ENCODE results near the gene ACOT11.

Gene ACOT11

DNA sequence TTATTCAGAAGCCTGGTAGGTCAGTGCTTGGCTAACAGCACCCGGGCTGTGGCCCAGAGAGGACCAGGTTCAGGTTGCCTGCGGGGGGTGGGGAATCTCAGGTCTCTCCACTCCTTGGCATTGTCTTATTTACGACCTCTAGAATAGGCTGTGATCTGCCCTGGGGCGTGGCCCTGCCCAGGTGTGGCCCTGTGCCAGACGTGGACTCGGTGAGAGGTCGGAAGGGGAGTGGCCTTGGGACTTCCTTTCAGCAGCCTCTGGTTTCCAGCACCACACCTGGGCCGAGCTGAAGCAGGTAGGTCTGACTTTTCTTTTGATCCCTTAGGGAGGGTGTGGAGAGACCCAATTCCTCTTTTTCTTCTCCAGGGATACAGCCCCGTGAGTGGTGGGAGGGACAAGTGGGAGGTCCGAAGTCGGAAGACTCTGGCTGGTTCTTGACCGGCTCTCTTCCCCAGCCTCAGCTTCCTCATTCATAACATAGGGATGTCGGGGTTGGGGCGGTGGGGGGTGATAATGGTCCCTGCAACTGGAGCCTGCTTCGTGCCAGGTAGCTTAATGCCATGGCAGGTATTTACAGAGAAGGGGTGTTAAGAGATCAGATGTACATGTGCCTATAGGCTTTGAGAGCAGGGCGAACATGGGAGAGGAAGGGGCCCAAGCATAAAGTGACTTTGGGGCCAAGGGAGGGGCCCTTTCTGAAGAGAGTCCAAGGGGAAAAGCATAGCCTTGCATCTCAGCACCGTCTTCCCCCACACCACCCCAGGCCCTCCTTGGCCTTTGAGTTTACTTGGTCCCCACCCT, 16.5 kb downstream of the ACOT11 start:
- H3K4me3 ChIP-seq = no peak overlapping the region

GRCh38 chr1:54565113-54565501, 17.1 kb downstream of the ACOT11 start:
- in situ Hi-C loops (cut with MboI; ENCODE audit: low sequenced_read_pairs) = no loop called here
- Histone ChIP-seq H3K27me3 (ENCODE audit: low read depth) (no peaks in the 10 kb centered on the region), H3K4me3 (no peak overlapping the region), H3K4me1 (no peaks in the 10 kb centered on the region), H3K36me3 (replicated peaks) (no peaks in the 10 kb centered on the region), H3K9me3 (no peaks in the 10 kb centered on the region)
- no peak for DNase-seq (ENCODE audit: low spot score in 2 of 2)

More for the DNA sequence above, 16.5 kb downstream of the ACOT11 start:
- no peaks in the 10 kb centered on the region for H3K4me1 ChIP-seq
- DNase-seq (ENCODE audit: low spot score in 2 of 2) = no peak
- H3K36me3 ChIP-seq (replicated peaks) = no peaks in the 10 kb centered on the region
- no peaks in the 10 kb centered on the region for H3K9me3 ChIP-seq
- in situ Hi-C loops (cut with MboI; ENCODE audit: low sequenced_read_pairs) = no loop called here
- no peaks in the 10 kb centered on the region for H3K27me3 ChIP-seq (ENCODE audit: low read depth)

DNA sequence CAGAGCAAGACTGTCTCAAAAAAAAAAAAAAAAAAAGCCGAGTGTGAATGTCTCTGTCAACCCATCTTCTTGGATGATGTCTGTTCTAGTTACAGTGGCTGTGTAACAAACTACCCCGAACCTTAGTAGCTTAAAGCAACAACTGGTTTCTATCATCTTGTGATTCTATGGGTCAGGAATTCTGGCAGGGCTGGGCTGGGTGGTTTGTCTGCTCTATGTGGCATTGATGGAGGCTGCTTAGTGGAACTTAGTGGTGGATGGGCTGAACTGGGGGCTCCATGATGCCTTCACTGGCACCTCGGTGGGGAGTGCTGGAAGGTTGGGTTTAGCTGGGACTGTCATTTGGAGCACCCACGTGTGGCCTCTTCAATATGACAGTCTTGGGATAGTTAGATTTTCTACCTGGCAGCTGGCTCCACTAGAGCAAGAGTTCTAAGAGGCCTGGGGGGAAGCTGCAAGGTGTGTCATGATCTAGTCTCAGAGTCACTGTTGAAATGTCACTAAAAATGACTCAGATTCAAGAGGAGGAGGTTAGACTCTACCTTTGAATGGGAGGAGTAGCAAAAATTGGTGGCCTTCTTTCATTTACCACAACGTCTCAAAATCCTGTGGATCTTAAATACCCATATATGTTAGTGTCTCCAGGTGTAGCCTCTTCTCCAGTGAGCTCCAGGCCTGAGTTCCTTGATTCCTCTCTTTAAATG, 18.6 kb downstream of the ACOT11 start:
- in situ Hi-C loops (cut with MboI; ENCODE audit: low sequenced_read_pairs) = no loop called here
- H3K4me1 ChIP-seq = no peaks in the 10 kb centered on the region
- no peaks in the 10 kb centered on the region for H3K36me3 ChIP-seq (replicated peaks)
- H3K27me3 ChIP-seq (ENCODE audit: low read depth) = no peaks in the 10 kb centered on the region
- H3K4me3 ChIP-seq = no peak overlapping the region
- no peak for DNase-seq (ENCODE audit: low spot score in 2 of 2)
- H3K9me3 ChIP-seq = no peaks in the 10 kb centered on the region

DNA sequence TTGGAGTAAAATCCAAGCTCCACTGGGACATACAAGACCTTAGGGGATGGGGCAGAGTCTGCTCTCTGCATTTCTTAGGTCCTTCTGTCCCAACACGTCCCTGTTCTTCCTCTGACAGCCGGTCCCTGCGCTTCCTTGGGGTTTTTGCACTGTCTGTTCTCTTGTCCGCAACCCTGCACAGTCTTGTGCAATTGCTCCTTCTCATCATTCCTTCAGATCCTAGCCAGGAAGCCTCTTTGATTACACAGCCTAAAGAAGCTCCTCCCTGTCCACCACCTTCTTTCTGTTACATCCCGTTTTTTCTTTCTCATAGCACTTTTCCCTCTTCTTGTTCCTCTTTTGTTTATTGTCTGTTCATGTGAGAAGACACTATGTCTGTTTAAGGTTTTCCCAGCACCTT, 19.9 kb downstream of the ACOT11 start:
- Histone ChIP-seq H3K9me3 (no peaks in the 10 kb centered on the region), H3K4me3 (no peak overlapping the region), H3K27me3 (ENCODE audit: low read depth) (no peaks in the 10 kb centered on the region), H3K4me1 (no peaks in the 10 kb centered on the region), H3K36me3 (replicated peaks) (no peaks in the 10 kb centered on the region)
- in situ Hi-C loops (cut with MboI; ENCODE audit: low sequenced_read_pairs) = no loop called here
- no peak for DNase-seq (ENCODE audit: low spot score in 2 of 2)

- Histone ChIP-seq H3K36me3 (replicated peaks) (no peaks in the 10 kb centered on the region), H3K9me3 (no peaks in the 10 kb centered on the region), H3K4me1 (no peaks in the 10 kb centered on the region), H3K27me3 (ENCODE audit: low read depth) (no peaks in the 10 kb centered on the region), H3K4me3 (no peak overlapping the region)
- no peak for DNase-seq (ENCODE audit: low spot score in 2 of 2)
- in situ Hi-C loops (cut with MboI; ENCODE audit: low sequenced_read_pairs) = no loop called here
Measured at GRCh38 chr1:54569339-54569738, 21.3 kb downstream of the ACOT11 start.

DNA sequence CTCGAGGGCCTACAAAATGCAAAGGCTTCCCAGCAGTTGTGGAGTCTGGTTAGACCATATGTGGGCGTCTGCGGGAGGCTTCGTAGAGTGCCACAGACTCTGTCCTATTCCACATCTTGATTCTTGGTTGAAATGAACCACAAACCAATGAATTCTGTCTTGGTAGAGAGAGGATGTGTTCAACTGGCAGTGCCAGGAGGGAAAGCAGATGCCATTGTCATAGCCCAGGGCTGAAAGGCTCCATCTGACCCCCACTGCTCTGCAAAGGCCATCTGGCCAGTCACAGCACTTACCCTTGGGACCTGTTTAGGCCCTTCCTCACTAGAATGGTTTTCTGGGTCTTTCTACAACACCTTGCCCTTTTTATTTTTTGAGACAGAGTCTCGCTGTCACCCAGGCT, 22.1 kb downstream of the ACOT11 start:
- in situ Hi-C loops (cut with MboI; ENCODE audit: low sequenced_read_pairs) = no loop called here
- no peaks in the 10 kb centered on the region for H3K9me3 ChIP-seq
- H3K27me3 ChIP-seq (ENCODE audit: low read depth) = no peaks in the 10 kb centered on the region
- no peak for DNase-seq (ENCODE audit: low spot score in 2 of 2)
- H3K4me3 ChIP-seq = no peak overlapping the region
- H3K36me3 ChIP-seq (replicated peaks) = no peaks in the 10 kb centered on the region
- no peaks in the 10 kb centered on the region for H3K4me1 ChIP-seq

GRCh38 chr1:54571326-54571725, 23.3 kb downstream of the ACOT11 start:
- H3K36me3 ChIP-seq (replicated peaks) = no peaks in the 10 kb centered on the region
- no peaks in the 10 kb centered on the region for H3K27me3 ChIP-seq (ENCODE audit: low read depth)
- H3K4me1 ChIP-seq = no peaks in the 10 kb centered on the region
- no peak for DNase-seq (ENCODE audit: low spot score in 2 of 2)
- no peak overlapping the region for H3K4me3 ChIP-seq
- no peaks in the 10 kb centered on the region for H3K9me3 ChIP-seq
- in situ Hi-C loops (cut with MboI; ENCODE audit: low sequenced_read_pairs) = no loop called here

- no peak for DNase-seq (ENCODE audit: low spot score in 2 of 2)
- Histone ChIP-seq H3K4me1 (no peaks in the 10 kb centered on the region), H3K9me3 (no peaks in the 10 kb centered on the region), H3K36me3 (replicated peaks) (no peaks in the 10 kb centered on the region), H3K4me3 (no peak overlapping the region), H3K27me3 (ENCODE audit: low read depth) (no peaks in the 10 kb centered on the region)
- in situ Hi-C loops (cut with MboI; ENCODE audit: low sequenced_read_pairs) = no loop called here
Measured at GRCh38 chr1:54571803-54572541, 23.9 kb downstream of the ACOT11 start.

DNA sequence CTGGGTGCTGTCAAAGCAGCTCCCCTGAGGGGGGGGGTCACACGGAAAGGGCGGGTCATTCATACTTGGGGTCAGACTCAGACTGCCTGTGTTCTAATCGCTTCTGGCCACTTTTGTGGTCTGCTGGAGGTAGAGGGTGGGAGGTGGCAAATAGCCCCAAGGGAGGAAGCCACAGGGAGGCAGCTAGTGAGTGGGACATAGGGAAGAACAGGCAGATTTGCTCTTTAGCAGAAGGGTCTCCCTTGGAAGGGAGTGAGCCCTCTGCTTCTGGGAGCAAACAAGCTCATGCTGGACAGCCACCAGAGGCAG, 24.5 kb downstream of the ACOT11 start:
- in situ Hi-C loops (cut with MboI; ENCODE audit: low sequenced_read_pairs) = no loop called here
- no peak for DNase-seq (ENCODE audit: low spot score in 2 of 2)
- Histone ChIP-seq H3K36me3 (replicated peaks) (no peaks in the 10 kb centered on the region), H3K9me3 (no peaks in the 10 kb centered on the region), H3K27me3 (ENCODE audit: low read depth) (no peaks in the 10 kb centered on the region), H3K4me3 (no peak overlapping the region), H3K4me1 (no peaks in the 10 kb centered on the region)

DNA sequence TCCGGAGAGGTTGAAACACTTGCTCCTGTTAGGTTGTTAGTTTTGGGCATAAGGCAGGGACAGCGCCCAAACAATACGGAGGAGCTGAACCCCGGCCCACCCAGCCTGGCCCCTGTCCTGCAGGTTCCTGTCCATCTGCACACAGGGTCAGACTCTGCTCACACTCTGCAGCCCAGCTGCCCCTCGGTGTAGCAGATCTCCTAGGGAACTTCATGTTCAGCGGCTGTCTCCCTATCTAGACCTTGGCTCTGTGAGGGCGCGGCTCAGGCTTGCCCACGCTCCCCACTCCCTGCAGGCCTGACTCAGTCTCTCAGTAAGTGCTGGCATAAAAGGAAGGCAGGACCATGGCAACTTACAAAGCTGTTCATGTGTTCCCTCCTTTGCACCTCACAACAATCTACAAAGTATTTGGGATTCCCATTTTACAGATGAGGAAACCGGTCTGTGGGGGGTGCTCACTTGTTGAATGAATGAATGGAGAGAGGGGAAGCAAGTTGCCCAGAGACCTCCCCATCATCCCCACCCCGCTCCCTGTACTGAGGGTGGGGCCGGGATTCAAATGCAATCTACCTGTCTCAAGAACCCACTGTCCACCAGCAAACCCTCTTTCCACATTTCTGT, 26.2 kb downstream of the ACOT11 start:
- Histone ChIP-seq H3K36me3 (replicated peaks) (no peaks in the 10 kb centered on the region), H3K9me3 (no peaks in the 10 kb centered on the region), H3K4me3 (no peak overlapping the region), H3K4me1 (no peaks in the 10 kb centered on the region), H3K27me3 (ENCODE audit: low read depth) (no peaks in the 10 kb centered on the region)
- in situ Hi-C loops (cut with MboI; ENCODE audit: low sequenced_read_pairs) = no loop called here
- DNase-seq (ENCODE audit: low spot score in 2 of 2) = no peak

DNA sequence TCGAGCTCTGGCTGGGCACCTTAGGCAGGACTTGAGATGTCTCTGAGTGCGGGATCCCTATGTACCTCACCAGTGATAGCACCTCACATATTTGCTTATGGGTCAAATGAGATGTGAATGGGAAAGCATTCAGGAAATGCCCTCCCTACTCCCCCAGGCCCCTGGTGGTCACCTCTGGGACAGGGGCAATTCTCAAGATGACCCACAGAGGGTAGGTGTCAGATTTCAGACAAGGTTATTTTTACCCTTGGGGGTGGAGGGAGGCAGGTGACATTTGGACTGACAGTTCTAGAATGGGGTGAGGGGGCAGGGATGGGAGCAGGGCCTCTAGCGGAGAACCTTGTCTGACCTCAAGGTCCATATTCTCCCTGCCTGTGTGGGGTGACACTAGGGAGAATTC, 27.1 kb downstream of the ACOT11 start:
- DNase-seq (ENCODE audit: low spot score in 2 of 2) = no peak
- in situ Hi-C loops (cut with MboI; ENCODE audit: low sequenced_read_pairs) = no loop called here
- Histone ChIP-seq H3K36me3 (replicated peaks) (no peaks in the 10 kb centered on the region), H3K9me3 (no peaks in the 10 kb centered on the region), H3K4me1 (no peaks in the 10 kb centered on the region), H3K27me3 (ENCODE audit: low read depth) (no peaks in the 10 kb centered on the region), H3K4me3 (no peak overlapping the region)

DNA sequence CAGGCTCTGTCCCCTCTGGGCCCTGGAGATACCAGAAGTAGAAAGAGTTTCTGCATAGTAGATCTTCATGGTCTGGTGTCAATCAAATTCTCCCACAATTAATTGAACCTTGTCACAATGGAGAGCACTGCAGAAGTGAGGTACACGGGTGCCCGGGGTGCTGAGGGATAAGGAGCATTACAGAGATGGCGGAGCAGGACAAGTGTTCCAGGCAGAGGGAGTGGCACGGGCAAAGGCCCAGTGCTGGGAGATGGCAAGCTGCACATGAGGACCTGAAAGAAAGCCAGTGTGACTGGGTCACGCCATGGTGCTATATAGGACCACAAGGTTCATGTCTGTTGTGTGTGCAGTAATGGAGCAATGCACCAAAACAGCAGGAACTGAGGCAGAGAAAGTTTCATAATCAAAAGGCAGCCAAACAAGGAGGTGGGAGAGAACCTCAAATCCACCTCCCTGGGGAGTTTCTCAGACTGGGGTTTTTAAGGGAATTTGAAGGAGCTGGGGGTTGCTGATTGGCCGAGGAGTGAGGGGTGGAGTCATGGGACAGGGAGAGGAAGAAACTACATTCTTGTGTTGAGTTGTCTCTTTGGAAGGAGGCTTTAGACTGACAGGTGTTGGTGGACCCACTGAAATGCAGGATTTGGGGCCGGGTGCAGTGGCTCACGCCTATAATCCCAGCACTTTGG, 27.7 kb downstream of the ACOT11 start:
- no peak for DNase-seq (ENCODE audit: low spot score in 2 of 2)
- H3K27me3 ChIP-seq (ENCODE audit: low read depth) = no peaks in the 10 kb centered on the region
- H3K9me3 ChIP-seq = no peaks in the 10 kb centered on the region
- H3K4me1 ChIP-seq = no peaks in the 10 kb centered on the region
- in situ Hi-C loops (cut with MboI; ENCODE audit: low sequenced_read_pairs) = no loop called here
- H3K36me3 ChIP-seq (replicated peaks) = no peaks in the 10 kb centered on the region
- H3K4me3 ChIP-seq = no peak overlapping the region

- Histone ChIP-seq H3K4me1 (no peaks in the 10 kb centered on the region), H3K4me3 (no peak overlapping the region), H3K9me3 (no peaks in the 10 kb centered on the region), H3K27me3 (ENCODE audit: low read depth) (no peaks in the 10 kb centered on the region), H3K36me3 (replicated peaks) (no peaks in the 10 kb centered on the region)
- no peak for DNase-seq (ENCODE audit: low spot score in 2 of 2)
- in situ Hi-C loops (cut with MboI; ENCODE audit: low sequenced_read_pairs) = no loop called here
Measured at GRCh38 chr1:54577612-54578011, 29.6 kb downstream of the ACOT11 start.
